SKM-1 (cell line): ENCODE data around the gene SPIN1.
"Not testable (repeated sequence)": the region's sequence is repeated elsewhere in the genome, so short reads cannot be mapped to it uniquely, and the experiment has no call there.

Experiments used
- DNase-seq: peaks from one replicate; lab custom pipeline; 2025; ENCODE audit not compliant: unreplicated experiment; lab: John Stamatoyannopoulos, UW

The SPIN1 gene

DNA sequence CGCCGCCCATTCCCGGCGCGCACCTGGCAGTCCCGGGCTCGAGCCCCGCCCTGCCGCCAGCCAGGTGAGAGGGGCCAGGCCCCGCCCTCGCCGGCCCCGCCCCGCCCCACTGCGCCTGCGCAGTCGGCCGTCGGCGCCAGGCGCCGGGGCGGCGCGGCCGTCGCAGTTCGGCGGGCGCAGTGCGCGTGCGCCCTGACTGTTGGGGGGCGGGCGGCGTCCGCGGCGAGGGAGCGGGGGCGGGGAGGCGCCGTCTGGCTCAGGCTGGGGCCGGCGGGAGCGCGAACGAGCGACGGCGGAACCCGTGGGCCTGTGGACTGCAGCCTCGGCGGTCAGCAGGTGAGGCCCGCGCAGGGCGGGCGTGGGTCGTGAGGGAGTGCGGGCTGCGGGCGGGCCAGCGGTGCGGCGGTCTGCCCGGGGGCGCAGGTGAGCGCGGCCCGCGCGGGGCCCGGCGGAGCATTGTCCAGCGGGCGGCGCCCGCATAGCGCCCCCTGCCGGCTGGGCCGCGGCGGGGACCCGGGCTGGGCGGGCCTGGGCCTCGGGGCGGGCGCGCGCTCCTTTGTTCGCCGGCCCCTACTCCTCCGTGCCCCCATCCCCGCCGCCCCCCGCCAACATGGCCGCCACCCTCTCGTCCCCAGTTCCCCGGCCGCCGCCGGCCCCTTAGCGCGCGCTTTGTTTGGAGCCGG is at the start of gene SPIN1:
Gene SPIN1 (plus strand): TSS at position 242 of the 683 bp plus-strand sequence. CDS start 38,096 bp downstream, outside the sequence.
- peak; percentile 13 for DNase-seq

- no peak for DNase-seq
These were observed 48.9 kb upstream of the SPIN1 start for GRCh38 chr9:88339317-88339716.

DNA sequence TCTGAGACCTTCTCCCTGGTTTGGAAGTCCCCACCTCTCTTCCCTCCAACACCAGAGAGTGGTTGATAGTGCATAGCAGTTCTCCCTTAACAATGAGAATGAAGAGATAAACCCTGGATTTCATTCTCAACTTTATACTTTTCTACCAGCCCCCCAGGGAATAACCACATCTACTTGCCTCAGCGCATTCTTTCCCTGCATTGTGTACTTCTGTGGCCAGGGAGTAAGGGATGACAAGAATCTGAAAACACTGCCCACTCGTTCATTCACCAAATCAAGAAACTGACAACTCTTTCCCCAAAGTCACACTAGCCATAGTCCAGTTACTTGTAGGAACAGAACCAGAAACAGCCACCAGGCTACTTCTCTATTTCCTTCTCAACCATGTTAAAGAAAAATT is 46.0 kb upstream of the SPIN1 start:
- DNase-seq = no peak

GRCh38 chr9:88344013-88344412 is 44.2 kb upstream of the SPIN1 start:
- no peak for DNase-seq

- DNase-seq = not testable (repeated sequence)
These were observed 37.9 kb upstream of the SPIN1 start for GRCh38 chr9:88350354-88350753.

DNA sequence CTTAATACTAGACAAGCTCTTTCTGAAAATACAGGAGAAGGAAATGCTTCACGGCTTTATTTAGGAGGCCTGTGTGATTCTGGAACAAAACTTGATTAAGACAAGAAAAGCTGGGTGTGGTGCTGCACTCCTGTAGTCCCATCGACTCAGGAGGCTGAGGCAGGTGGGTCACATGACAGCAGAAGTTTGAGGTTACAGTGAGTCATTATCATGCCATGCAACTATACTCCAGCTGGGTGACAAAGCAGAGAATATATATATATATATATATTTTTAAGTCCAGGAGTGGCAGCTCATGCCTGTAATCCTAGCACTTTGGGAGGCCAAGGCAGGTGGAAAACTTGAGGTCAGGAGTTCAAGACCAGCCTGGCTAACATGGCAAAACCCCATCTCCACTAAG is 33.1 kb upstream of the SPIN1 start:
- DNase-seq = no peak

DNA sequence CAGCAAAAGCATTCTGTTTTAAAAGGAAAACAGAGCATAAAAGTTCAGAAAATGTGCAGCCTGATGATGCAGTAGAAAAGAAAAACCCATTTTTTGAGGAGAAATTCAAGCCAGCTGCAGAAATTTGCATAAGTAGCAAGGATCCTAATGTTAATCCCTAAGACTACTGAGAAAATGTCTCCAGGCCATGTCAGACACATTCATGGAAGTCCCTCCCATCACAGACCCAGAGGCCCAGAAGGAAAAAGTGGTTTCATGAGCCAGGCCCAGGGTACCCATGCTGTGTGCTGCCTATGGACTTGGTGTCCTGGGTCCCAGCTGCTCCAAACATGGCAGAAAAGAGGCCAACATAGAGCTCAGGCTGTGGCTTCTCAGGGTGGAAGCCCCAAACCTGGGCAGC is 31.0 kb upstream of the SPIN1 start:
- not testable (repeated sequence) for DNase-seq

DNA sequence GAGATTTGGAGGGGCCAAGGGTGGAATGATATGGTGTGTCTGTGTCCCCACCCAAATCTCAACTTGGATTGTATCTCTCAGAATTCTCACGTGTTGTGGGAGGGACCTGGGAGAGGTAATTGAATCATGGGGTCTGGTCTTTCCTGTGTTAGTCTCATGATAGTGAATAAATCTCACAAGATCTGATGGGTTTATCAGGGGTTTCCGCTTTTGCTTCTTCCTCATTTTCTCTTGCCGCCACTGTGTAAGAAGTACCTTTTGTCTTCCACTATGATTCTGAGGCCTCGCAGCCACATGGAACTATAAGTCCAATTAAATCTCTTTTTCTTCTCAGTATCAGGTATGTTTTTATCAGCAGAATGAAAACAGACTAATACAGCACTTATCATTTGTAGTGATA is 29.5 kb upstream of the SPIN1 start:
- no peak for DNase-seq

- no peak for DNase-seq
These were observed 28.3 kb upstream of the SPIN1 start for GRCh38 chr9:88359974-88360373.

DNA sequence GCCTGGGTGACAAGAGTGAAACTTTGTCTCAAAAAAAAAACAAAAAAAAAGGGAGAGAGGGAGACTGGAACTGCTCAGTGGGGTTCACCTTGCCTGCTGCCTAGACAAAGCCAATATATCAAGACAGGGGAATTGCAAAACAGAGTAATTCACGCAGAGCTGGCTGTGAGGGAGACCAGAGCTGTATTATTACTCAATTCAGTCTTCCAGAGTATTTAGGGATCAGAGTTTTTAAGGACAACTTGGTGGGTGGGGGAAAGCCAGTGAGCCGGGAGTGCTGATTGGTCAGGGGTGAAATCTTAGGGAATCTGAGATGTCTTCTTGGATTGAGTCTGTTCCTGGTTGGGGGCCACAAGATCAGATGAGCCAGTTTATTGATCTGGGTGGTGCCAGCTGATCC is 25.6 kb upstream of the SPIN1 start:
- DNase-seq = no peak

- DNase-seq = no peak
These were observed 24.6 kb upstream of the SPIN1 start for GRCh38 chr9:88363661-88364060.

GRCh38 chr9:88364706-88365105 is 23.5 kb upstream of the SPIN1 start:
- no peak for DNase-seq

GRCh38 chr9:88370346-88370745 is 17.9 kb upstream of the SPIN1 start:
- DNase-seq = no peak

GRCh38 chr9:88372103-88372654 is 16.1 kb upstream of the SPIN1 start:
- DNase-seq = no peak

DNA sequence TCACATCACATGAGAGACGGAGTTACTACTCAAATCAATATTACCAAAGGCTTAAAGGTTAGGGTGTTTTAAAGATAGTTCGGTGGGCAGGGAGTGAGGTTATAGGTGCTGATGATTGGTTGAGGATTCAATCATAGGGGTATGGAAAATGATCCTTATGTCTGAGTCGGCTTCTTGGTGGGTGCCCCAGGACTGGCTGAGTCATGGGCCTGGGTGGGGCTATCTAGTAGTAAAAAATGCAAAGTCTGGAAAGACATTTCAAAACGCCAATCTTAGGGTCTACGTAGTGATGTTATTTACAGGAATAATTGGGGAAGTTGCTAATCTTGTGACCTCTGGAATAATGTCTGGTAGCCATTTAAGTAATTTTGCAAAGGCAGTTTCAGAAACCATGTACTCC is 15.2 kb upstream of the SPIN1 start:
- no peak for DNase-seq

GRCh38 chr9:88378317-88378716 is 9.9 kb upstream of the SPIN1 start:
- DNase-seq = no peak

DNA sequence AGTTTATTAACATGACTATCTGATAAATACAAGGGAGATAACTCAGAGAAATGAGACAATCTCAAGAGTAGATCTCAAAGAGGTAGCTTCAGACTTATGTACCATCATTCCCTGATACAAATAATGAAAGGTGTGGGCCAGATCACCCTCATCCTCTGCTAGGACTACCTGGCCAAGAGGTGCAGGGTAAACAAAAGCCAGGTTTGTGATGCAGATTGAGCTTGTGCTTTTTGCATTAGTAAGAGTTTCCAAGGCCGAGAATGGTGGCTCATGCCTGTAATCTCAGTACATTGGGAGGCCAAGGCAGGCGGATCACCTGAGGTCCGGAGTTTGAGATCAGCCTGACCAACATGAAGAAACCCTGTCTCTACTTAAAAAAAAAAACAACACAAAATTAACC is 8.9 kb upstream of the SPIN1 start:
- no peak for DNase-seq

- DNase-seq = no peak
These were observed 8.1 kb upstream of the SPIN1 start for GRCh38 chr9:88380118-88380517.

DNA sequence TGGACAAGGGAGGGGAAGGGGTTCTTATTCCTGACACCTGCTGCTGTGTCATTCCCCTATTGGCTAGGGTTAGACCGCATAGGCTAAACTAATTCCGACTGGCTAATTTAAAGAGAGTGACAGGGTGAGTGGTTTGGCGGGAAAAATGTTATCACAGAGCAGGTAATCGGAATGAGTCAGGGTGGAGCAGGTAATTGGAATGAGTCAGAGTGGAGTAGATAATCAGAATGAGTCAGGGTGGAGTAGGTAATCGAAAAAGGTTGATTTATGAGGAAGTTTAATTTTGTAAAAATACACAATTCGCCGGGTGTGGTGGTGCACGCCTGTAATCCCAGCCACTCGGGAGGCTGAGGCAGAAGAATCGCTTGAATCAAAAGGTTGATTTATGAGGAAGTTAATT is 6.9 kb upstream of the SPIN1 start:
- not testable (repeated sequence) for DNase-seq

DNA sequence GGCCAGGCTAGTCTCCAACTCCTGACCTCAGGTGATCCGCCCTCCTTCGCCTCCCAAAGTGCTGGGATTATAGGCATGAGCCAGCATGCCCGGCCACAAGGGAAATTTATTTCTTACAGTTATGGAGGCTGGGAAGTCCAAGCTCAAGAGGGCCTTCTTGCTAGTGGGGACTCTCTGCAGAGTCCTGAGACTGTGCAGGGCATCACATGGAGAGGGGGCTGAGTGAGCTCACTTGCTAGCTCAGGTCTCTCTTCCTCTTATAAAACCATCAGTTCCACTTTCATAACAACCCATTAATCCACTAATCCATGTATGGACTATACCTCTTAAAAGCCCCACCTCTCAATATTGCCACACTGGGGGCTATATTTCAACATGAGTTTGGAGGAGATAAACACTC is 5.1 kb upstream of the SPIN1 start:
- DNase-seq = no peak

GRCh38 chr9:88386137-88386536 is 2.1 kb upstream of the SPIN1 start:
- not testable (repeated sequence) for DNase-seq

DNA sequence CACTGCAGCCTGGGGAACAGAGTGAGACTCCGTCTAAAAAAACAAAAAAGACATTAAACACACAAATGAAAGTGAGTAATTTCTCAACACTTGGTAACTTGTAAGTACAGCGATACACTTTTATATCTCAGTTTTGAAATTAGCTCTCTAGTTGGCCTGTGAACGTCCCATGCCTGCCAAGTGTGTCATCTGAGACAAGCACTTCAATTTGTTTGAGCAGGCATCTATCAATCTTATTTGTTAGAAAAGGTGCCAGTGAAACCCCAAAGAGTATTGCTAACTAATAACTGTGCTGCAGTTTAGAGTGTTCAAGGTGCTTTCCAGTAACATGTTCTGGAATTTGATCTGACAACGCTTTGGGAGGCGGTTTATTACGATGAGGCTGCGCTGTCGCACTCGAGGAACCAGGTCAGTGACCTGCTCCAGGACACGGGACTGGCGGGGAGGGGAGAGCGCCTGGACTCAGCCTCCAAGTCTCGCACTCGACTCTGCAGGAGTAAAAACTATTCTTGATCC is 1.1 kb upstream of the SPIN1 start:
- no peak for DNase-seq
